Measurements from ENCODE around the gene RRAGD.

DNA sequence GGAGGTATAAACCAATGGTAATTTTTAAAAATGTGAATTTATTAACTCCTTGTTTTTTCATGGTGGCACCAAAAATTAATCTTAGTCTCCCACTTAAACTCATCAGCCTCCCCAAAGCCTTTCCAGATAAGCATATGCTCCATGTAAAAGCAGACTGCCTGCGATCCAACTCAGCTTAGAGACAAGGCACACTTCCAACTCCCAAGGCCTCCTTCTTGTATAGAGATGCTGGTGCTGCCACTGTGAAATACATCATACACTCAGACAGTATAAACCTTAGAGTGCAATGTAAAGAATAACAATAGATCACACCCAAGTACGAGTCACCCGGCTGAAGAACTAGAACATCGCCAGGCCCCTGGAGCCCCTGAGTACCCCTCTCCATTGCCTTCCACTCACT, 22.9 kb upstream of the RRAGD start:
- no peak for TF ChIP-seq POLR2A (IDR thresholded peaks at IDR 0.05)
- TF ChIP-seq CTCF (IDR thresholded peaks at IDR 0.05 in 4 of 5, conservative IDR thresholded peaks at IDR 0.05 in 1 of 5), result no peak
